Lower leg skin (tissue), 3 donors: Measurements from ENCODE around the gene ATP9B.

Experiments
- CTCF ChIP-seq, 3 donors: fragments of 450-650 bp; IDR thresholded peaks; one replicate each; pipeline ENCODE4 v1.5.1; 2016; ENCODE audit warnings: antibody characterized with exemption in 3 of 3, mild to moderate bottlenecking in 3 of 3, moderate library complexity in 2 of 3
- POLR2A ChIP-seq, 2 donors: fragments of 450-650 bp; IDR thresholded peaks; one replicate each; pipeline ENCODE4 v1.6.1; 2016 to 2017; ENCODE audit warnings: antibody characterized with exemption in 2 of 2, mild to moderate bottlenecking in 1 of 2, moderate library complexity in 1 of 2

- TF ChIP-seq POLR2A (IDR thresholded peaks at IDR 0.05) = no peak
- TF ChIP-seq CTCF (IDR thresholded peaks at IDR 0.05) = no peak
Observed at GRCh38 chr18:79400091-79400590, 330.9 kb downstream of the ATP9B start.
